ENCODE results near the gene PLEK.
"Not testable (repeated sequence)": the region's sequence is repeated elsewhere in the genome, so short reads cannot be mapped to it uniquely, and the experiment has no call there.

Gene PLEK

GRCh38 chr2:68441179-68441993 is 76.3 kb downstream of the PLEK start:
- peak; percentile 91 for DNase-seq (ENCODE audit: low spot score)

- DNase-seq (ENCODE audit: low spot score) = no peak
Observed at GRCh38 chr2:68441994-68442322, 76.9 kb downstream of the PLEK start.

- not testable (repeated sequence) for DNase-seq (ENCODE audit: low spot score)
Observed at GRCh38 chr2:68446425-68446824, 81.3 kb downstream of the PLEK start.
